Sigmoid colon (tissue), 4 donors: ENCODE measurements around the gene CCDC181.

Experiments
- CTCF ChIP-seq, 4 experiments: fragments of 450-650 bp in 3 of 4; fragments of 200-600 bp in 1 of 4; IDR thresholded peaks; one replicate each; pipeline ENCODE4 v1.5.1; 2016 to 2019; ENCODE audit warnings: antibody characterized with exemption in 4 of 4, mild to moderate bottlenecking in 3 of 4, moderate library complexity in 2 of 4
- EP300 ChIP-seq, 4 donors: sonication (generic); formaldehyde crosslinking; IDR thresholded peaks; one replicate each; pipeline ENCODE4 v1.6.1; 2017; ENCODE audit warnings: antibody characterized with exemption in 4 of 4
- POLR2A ChIP-seq, 2 donors: fragments of 450-650 bp; IDR thresholded peaks; one replicate each; pipeline ENCODE4 v1.6.1; 2016; ENCODE audit warnings: antibody characterized with exemption in 2 of 2, mild to moderate bottlenecking in 2 of 2, moderate library complexity in 2 of 2

DNA sequence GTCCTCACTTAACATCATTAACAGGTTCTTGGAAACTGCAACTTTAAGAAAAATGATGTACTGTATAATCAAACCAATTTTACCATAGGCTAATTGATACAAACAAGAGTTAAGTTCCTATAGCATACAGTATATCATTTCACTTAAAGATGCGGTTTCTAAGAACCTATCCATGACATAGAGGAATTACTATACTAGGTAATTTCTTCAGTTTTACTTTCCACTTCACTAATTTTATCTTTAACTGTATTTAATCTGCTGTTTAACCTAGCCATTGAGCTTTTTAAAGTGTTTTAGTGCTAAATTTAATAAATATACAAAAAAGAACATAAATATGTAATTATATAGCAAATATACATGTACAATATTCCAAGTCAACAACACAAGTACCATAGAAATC is 30.2 kb upstream of the CCDC181 start:
- TF ChIP-seq POLR2A (IDR thresholded peaks at IDR 0.05) (no peak), CTCF (IDR thresholded peaks at IDR 0.05) (no peak), EP300 (IDR thresholded peaks at IDR 0.05) (no peak)
